ENCODE data around the gene MAP4K2. TPM values are rescaled to one million over a fixed set of nuclear protein-coding genes. Genes with fewer than 3 reads are reported as not detected.

The MAP4K2 gene
- total and polyA plus RNA-seq, 2 experiments from 2014 or later, result 9.9 to 42.6 TPM

- no peak overlapping the region for H3K4me3 Mint-ChIP-seq
- H3K27me3 ChIP-seq (ENCODE audit: insufficient read depth), result no peaks in the 10 kb centered on the region
- H3K9me3 Mint-ChIP-seq, result no peaks in the 10 kb centered on the region
Measured at GRCh38 chr11:64771861-64772260, 31.2 kb downstream of the MAP4K2 start.

More at GRCh38 chr11:64771861-64772260, 31.2 kb downstream of the MAP4K2 start:
- Histone ChIP-seq H3K4me1 (ENCODE audit: insufficient read depth) (peaks cover 6% of the 10 kb centered on the region), H3F3A (replicated peaks; ENCODE audit: low read depth) (peaks cover 93% of the 10 kb centered on the region), H3K4me2 (no peak overlapping the region), H4K20me1 (replicated peaks; ENCODE audit: insufficient read depth) (peaks cover 94% of the 10 kb centered on the region), H3K79me2 (replicated peaks; ENCODE audit: insufficient read depth) (peaks cover 81% of the 10 kb centered on the region), H3K36me3 (ENCODE audit: insufficient read depth) (peaks cover 98% of the 10 kb centered on the region), H3K4me3 (no peak overlapping the region), H3K9me2 (ENCODE audit: insufficient read depth) (no peaks in the 10 kb centered on the region), H3K27ac (ENCODE audit: low read depth) (peak overlapping the region; percentile 82), H2AFZ (no peak overlapping the region)
- H3K27me3 Mint-ChIP-seq (ENCODE audit: insufficient read depth, low read depth, poor library complexity), result peaks cover 16% of the 10 kb centered on the region
- TF ChIP-seq ZNF462 (CRISPR knock-in tag; IDR thresholded peaks at IDR 0.05) (no peak), EZH2 (IDR thresholded peaks at IDR 0.05; ENCODE audit: low read depth, unreplicated experiment) (no peak), ETS1 (IDR thresholded peaks at IDR 0.05) (no peak), JUNB (IDR thresholded peaks at IDR 0.05; ENCODE audit: unreplicated experiment) (no peak), ZNF331 (CRISPR knock-in tag; IDR thresholded peaks at IDR 0.05; ENCODE audit: low read depth) (no peak), STAT1 (IDR thresholded peaks at IDR 0.05; ENCODE audit: unreplicated experiment) (no peak), ZNF114 (CRISPR knock-in tag; IDR thresholded peaks at IDR 0.05) (no peak), CREB1 (CRISPR knock-in tag; IDR thresholded peaks at IDR 0.05; ENCODE audit: low read depth) (no peak)
- no peak for ATAC-seq
- H3K4me1 Mint-ChIP-seq, result peaks cover 40% of the 10 kb centered on the region
- no peak overlapping the region for H3K27ac Mint-ChIP-seq
- peaks cover 100% of the 10 kb centered on the region for H3K36me3 Mint-ChIP-seq (ENCODE audit: low read depth)
- no peak for DNase-seq (ENCODE audit: low spot score)
